Measurements from ENCODE around the gene STOML1.

GRCh38 chr15:73955861-73956742, 36.0 kb downstream of the STOML1 start:
- TF ChIP-seq EZH2 (IDR thresholded peaks at IDR 0.05; ENCODE audit: insufficient read depth, poor library complexity, severe bottlenecking), result no peak
- TF ChIP-seq EZH2phosphoT487 (IDR thresholded peaks at IDR 0.05; ENCODE audit: insufficient read depth, low read depth), result no peak

All from GM23248 (cell line).